SK-N-SH (cell line): ENCODE measurements around the gene DMRT1.

Experiments used
- ELF1 ChIP-seq: IDR thresholded peaks from 2 replicates; pipeline ENCODE4 v1.4.0; 2012
- MAX ChIP-seq: IDR thresholded peaks from 2 replicates; pipeline ENCODE4 v1.4.0; 2012; ENCODE audit warnings: low read depth
- MEF2A ChIP-seq: IDR thresholded peaks from 2 replicates; pipeline ENCODE4 v1.4.0; 2012; ENCODE audit warnings: low read depth, borderline replicate concordance
- POLR2AphosphoS5 ChIP-seq: IDR thresholded peaks from 2 replicates; pipeline ENCODE4 v1.6.1; 2012; ENCODE audit warnings: low read depth, low read length
- SIN3A ChIP-seq: IDR thresholded peaks from 2 replicates; pipeline ENCODE4 v1.6.1; 2012; ENCODE audit warnings: low read depth, mild to moderate bottlenecking, low read length, moderate library complexity, borderline replicate concordance
- SMC3 ChIP-seq: IDR thresholded peaks from 2 replicates; pipeline ENCODE4 v1.6.1; 2012; ENCODE audit warnings: low read depth, low read length, improper control_type of control experiment
- TCF12 ChIP-seq: IDR thresholded peaks from 2 replicates; pipeline ENCODE4 v1.4.0; 2012
- USF2 ChIP-seq: fragments of 150-350 bp; IDR thresholded peaks from 2 replicates; pipeline ENCODE4 v1.6.1; 2017; ENCODE audit warnings: antibody characterized with exemption, low read length, low read depth, borderline replicate concordance
- TF ChIP-seq, protein P1 (sequence below): fragments of 200-600 bp; sonication (generic); IDR thresholded peaks from 2 replicates; pipeline ENCODE4 v1.6.1; 2017; ENCODE audit warnings: antibody characterized with exemption, mild to moderate bottlenecking, moderate library complexity

GRCh38 chr9:878239-878638, 36.7 kb downstream of the DMRT1 start:
- TF ChIP-seq SMC3 (no peak), MAX (no peak), TCF12 (no peak), ELF1 (no peak), POLR2AphosphoS5 (no peak), USF2 (no peak), SIN3A (no peak), MEF2A (no peak)
- TF ChIP-seq, protein P1, sequence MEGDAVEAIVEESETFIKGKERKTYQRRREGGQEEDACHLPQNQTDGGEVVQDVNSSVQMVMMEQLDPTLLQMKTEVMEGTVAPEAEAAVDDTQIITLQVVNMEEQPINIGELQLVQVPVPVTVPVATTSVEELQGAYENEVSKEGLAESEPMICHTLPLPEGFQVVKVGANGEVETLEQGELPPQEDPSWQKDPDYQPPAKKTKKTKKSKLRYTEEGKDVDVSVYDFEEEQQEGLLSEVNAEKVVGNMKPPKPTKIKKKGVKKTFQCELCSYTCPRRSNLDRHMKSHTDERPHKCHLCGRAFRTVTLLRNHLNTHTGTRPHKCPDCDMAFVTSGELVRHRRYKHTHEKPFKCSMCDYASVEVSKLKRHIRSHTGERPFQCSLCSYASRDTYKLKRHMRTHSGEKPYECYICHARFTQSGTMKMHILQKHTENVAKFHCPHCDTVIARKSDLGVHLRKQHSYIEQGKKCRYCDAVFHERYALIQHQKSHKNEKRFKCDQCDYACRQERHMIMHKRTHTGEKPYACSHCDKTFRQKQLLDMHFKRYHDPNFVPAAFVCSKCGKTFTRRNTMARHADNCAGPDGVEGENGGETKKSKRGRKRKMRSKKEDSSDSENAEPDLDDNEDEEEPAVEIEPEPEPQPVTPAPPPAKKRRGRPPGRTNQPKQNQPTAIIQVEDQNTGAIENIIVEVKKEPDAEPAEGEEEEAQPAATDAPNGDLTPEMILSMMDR, result no peak
